Karpas-422 (cell line): ENCODE measurements around the gene ALDH3A2. TPM values are rescaled to one million over a fixed set of nuclear protein-coding genes. Genes with fewer than 3 reads are reported as not detected.
"Not testable (repeated sequence)": the region's sequence is repeated elsewhere in the genome, so short reads cannot be mapped to it uniquely, and the experiment has no call there.

Source experiments
- DNase-seq: peaks from one replicate; pipeline ENCODE4 v3.0.0-alpha.2; 2015
- H2AFZ ChIP-seq: fragments of 200-600 bp; sonication (generic); 2 replicates; pipeline ENCODE4 v1.6.1; 2014; ENCODE audit warnings: antibody characterized with exemption, low read length, mixed read lengths
- H3K27ac ChIP-seq: fragments of 200-600 bp; sonication (generic); 2 replicates; pipeline ENCODE4 v1.5.1; 2014; ENCODE audit warnings: mild to moderate bottlenecking, low read length, moderate library complexity
- H3K27me3 ChIP-seq: fragments of 200-600 bp; sonication (generic); 2 replicates; pipeline ENCODE4 v1.6.1; 2014; ENCODE audit warnings: low read length, mixed read lengths
- H3K36me3 ChIP-seq: fragments of 200-600 bp; sonication (generic); 2 replicates; pipeline ENCODE4 v1.6.1; 2014; ENCODE audit warnings: low read length, mixed read lengths; ENCODE audit not compliant: insufficient read depth
- H3K4me1 ChIP-seq: fragments of 200-600 bp; sonication (generic); 2 replicates; pipeline ENCODE4 v1.6.1; 2014; ENCODE audit warnings: mild to moderate bottlenecking, low read length, mixed read lengths
- H3K4me2 ChIP-seq: fragments of 200-600 bp; sonication (generic); 2 replicates; pipeline ENCODE4 v1.6.1; 2014; ENCODE audit warnings: low read length, low read depth, mild to moderate bottlenecking; ENCODE audit not compliant: poor library complexity, severe bottlenecking
- H3K4me3 ChIP-seq: fragments of 200-600 bp; sonication (generic); 2 replicates; pipeline ENCODE4 v1.5.1; 2014; ENCODE audit warnings: mild to moderate bottlenecking, antibody characterized with exemption, low read length, mixed read lengths
- H3K79me2 ChIP-seq: fragments of 200-600 bp; sonication (generic); 2 replicates; pipeline ENCODE4 v1.6.1; 2014; ENCODE audit warnings: mild to moderate bottlenecking, low read length, mixed read lengths
- H3K9ac ChIP-seq: fragments of 200-600 bp; sonication (generic); 2 replicates; pipeline ENCODE4 v1.6.0; 2014; ENCODE audit warnings: low read length
- H3K9me2 ChIP-seq: fragments of 200-600 bp; sonication (generic), shearing (Covaris generic); replicated peaks from 2 replicates; pipeline ENCODE4 v1.6.0; 2014; ENCODE audit warnings: mild to moderate bottlenecking, low read length, moderate library complexity; ENCODE audit not compliant: insufficient read depth
- H3K9me3 ChIP-seq: fragments of 300-700, 200-600 bp; sonication (generic); 2 replicates; pipeline ENCODE4 v1.6.1; 2014; ENCODE audit warnings: low read length, mixed read lengths
- H4K20me1 ChIP-seq: fragments of 200-600 bp; sonication (generic); 2 replicates; pipeline ENCODE4 v1.6.1; 2014; ENCODE audit warnings: mild to moderate bottlenecking, antibody characterized with exemption, low read length, low read depth; ENCODE audit not compliant: insufficient read depth
- total RNA-seq: library from RNA; depleted of rRNA; stranded (reverse); fragments of >200 nt; shearing (Covaris generic); gene quantifications from 2 replicates; pipeline ENCODE4 v1.2.3, GENCODE V29; 2014; ENCODE audit warnings: low replicate concordance

The ALDH3A2 gene
- total RNA-seq, 1 experiment from 2014 or later = 2.0 TPM

DNA sequence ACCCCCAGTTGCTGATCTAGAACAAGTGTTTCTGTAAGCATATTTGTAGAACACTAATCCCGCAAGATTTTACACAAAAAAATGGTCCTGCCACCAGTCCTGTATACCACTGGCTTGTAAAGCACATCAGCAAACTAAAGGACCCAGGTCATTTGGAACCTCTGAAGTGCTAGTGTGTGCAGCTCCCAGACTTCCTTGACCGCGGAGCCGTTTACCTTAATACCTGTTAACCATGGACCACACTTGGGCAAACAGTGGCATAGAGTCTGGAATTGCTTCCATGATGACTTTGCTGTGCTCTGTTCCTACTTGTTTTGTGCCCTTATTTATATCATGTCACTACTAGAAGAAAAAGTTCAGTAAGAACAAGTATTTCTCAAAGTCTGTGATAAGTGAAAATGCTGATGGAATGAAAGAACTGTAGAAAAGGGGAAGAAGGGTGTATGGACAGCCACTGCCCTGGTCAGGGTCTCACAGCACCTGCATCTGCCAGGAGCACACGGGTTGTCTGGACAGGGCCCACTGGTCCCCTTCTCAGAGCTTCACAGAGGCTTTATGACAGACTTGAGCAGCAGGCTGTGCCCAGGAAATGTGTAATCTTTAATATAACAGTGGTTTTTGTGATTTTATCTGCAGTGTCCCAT, 29.3 kb downstream of the ALDH3A2 start:
- Histone ChIP-seq H3K4me1 (no peaks in the 10 kb centered on the region), H3K36me3 (no peaks in the 10 kb centered on the region), H3K79me2 (no peaks in the 10 kb centered on the region), H3K27ac (no peak overlapping the region), H3K27me3 (no peaks in the 10 kb centered on the region), H4K20me1 (no peaks in the 10 kb centered on the region), H2AFZ (no peak overlapping the region), H3K4me3 (no peak overlapping the region), H3K4me2 (no peak overlapping the region), H3K9ac (no peak overlapping the region), H3K9me3 (no peaks in the 10 kb centered on the region), H3K9me2 (no peaks in the 10 kb centered on the region)
- no peak for DNase-seq

DNA sequence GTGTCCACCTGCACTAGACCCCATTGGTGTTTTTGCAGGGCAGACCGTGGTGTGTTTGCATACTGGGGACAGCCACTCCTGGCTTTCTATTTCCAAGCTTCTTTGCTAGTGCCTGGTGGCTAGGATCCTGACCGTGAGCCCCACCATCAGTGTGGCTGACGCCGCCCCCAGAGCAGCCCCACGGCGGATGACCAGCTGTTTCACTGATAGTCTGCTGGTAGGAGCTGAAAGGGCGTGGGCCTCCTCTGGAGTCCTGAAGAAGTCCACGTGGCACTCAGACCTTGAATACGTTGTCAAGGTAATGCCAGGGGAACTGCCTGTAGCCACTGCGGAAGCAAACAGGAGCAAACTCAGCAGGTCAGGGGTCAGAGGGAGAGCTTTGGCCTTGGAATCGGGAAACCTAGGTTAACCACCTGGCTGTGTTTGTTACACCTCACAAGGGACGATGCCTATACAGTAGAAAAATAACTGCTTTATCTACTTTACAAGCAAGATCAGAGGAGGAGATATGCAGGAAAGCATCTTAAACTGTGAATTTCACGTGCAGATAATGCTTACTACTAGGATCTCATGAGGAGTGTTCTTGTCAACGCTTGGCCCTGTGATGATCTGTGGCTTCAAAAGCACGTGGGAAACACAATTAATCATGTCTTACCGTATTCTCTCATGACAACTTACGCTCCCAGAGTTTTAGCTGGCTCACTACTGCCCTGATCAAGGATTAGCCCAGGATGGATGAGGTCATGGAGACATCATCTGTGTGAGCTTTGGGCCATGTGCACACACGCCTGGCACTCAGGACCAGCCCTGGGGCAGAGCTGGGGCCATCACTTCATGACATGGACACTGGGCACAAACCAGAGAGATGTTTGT, 30.3 kb downstream of the ALDH3A2 start:
- no peaks in the 10 kb centered on the region for H3K36me3 ChIP-seq
- H4K20me1 ChIP-seq = no peaks in the 10 kb centered on the region
- no peak for DNase-seq
- H3K27me3 ChIP-seq = no peaks in the 10 kb centered on the region
- H2AFZ ChIP-seq = no peak overlapping the region
- H3K4me3 ChIP-seq = no peak overlapping the region
- H3K9me2 ChIP-seq = no peaks in the 10 kb centered on the region
- no peaks in the 10 kb centered on the region for H3K9me3 ChIP-seq
- H3K27ac ChIP-seq = no peak overlapping the region
- H3K4me1 ChIP-seq = no peaks in the 10 kb centered on the region
- no peaks in the 10 kb centered on the region for H3K79me2 ChIP-seq
- H3K4me2 ChIP-seq = no peak overlapping the region
- H3K9ac ChIP-seq = no peak overlapping the region

DNA sequence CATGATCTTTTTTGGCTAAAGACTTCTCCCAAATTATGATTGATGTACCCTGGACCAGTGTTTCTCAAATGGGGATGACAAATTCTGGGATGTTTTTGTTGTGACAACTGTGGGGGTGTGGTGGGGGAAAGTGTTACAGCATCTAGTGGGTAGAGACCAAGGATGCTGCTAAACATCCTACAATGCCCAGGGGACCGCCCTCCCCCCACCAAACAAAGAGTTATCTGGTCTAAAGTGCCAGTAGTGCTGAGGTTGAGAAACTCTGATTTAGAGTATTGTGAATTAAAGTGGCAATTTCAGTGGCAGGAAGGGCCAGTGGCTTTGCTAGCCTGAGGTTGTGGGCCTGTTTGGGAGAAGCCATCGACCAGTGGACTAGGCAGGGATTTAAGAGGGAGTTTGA, 34.6 kb downstream of the ALDH3A2 start:
- Histone ChIP-seq H3K79me2 (no peaks in the 10 kb centered on the region), H3K27me3 (no peaks in the 10 kb centered on the region), H3K9me2 (no peaks in the 10 kb centered on the region), H3K4me1 (no peaks in the 10 kb centered on the region), H3K27ac (no peak overlapping the region), H4K20me1 (no peaks in the 10 kb centered on the region), H3K9ac (no peak overlapping the region), H3K4me3 (no peak overlapping the region), H3K4me2 (no peak overlapping the region), H3K36me3 (no peaks in the 10 kb centered on the region), H2AFZ (no peak overlapping the region), H3K9me3 (no peaks in the 10 kb centered on the region)
- DNase-seq = no peak

DNA sequence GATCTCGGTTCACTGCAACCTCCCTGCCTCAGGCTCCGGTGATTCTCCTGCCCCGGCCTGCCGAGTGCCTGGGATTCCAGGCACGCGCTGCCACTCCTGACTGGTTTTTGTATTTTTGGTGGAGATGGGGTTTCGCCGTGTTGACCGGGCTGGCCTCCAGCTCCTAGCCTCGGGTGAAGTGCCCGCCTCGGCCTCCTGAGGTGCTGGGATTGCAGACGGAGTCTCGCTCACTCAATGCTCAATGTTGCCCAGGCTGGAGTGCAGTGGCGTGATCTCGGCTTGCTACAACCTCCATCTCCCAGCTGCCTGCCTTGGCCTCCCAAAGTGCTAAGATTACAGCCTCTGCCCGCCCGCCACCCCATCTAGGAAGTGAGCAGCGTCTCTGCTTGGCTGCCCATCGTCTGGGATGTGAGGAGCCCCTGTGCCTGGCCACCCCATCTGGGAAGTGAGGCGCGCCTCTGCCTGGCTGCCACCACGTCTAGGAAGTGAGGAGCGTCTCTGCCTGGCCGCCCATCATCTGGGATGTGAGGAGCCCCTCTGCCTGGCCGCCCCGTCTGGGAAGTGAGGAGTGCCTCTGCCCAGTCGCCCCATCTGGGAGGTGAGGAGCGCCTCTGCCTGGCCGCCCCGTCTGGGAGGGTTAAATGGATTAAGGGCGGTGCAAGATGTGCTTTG, 36.5 kb downstream of the ALDH3A2 start:
- H2AFZ ChIP-seq, H3K27ac ChIP-seq, H3K79me2 ChIP-seq, H3K4me1 ChIP-seq, H3K9me3 ChIP-seq, H3K36me3 ChIP-seq, H3K27me3 ChIP-seq, H3K9me2 ChIP-seq, DNase-seq, H4K20me1 ChIP-seq, H3K4me3 ChIP-seq, H3K4me2 ChIP-seq, H3K9ac ChIP-seq: not testable (repeated sequence)

DNA sequence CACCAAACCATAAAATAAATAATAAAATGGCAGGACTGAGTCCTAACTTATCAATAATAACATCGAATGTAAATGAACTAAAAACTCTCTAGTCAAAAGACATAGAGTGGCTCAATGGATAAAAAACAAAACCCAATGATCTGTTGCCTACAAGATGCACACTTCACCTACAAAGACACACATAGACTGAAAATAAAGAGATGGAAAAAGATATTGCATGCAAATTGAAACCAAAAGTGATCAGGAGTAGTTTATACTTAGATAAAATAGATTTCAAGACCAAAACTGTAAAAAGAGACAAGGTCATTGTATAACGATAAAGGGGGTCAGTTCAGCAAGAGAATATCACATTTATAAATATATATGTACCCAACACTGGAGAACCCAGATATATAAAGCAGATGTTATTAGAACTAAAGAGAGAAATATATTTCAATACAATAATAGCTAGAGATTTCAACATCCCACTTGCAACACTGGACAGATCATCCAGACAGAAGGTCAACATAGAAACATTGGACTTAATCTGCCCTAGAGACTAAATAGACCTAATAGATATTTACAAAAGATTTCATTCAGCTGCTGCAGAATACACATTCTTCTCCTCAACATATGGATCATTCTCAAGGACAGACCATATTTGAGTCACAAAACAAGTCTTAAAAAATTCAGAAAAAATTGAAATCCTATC, 38.0 kb downstream of the ALDH3A2 start:
- no peaks in the 10 kb centered on the region for H3K4me1 ChIP-seq
- no peak overlapping the region for H3K9ac ChIP-seq
- no peaks in the 10 kb centered on the region for H3K36me3 ChIP-seq
- H3K9me3 ChIP-seq = no peaks in the 10 kb centered on the region
- no peaks in the 10 kb centered on the region for H3K27me3 ChIP-seq
- H3K79me2 ChIP-seq = no peaks in the 10 kb centered on the region
- no peak overlapping the region for H2AFZ ChIP-seq
- H3K4me3 ChIP-seq = no peak overlapping the region
- H3K4me2 ChIP-seq = no peak overlapping the region
- DNase-seq = no peak
- H3K27ac ChIP-seq = no peak overlapping the region
- H3K9me2 ChIP-seq = no peaks in the 10 kb centered on the region
- no peaks in the 10 kb centered on the region for H4K20me1 ChIP-seq

DNA sequence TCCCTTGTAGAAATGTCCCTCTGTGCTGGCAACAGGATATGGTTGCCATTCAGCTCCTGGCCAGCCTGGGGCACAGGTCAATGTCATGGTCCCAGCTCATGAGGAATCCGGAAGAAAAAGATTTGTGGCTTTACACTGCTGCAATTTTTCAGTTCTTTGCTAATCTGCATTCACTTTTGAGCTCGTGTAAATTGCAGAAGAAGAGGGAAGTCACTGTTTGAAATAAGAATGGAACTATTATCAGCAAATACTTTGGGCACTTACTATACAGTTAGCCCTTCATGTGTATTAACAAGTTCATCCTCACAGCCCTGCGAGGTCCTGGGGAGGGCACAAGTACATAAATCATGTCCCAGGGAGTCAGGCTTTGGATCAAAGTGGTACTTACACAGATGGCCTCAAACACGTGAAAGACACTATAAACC, 53.7 kb downstream of the ALDH3A2 start:
- Histone ChIP-seq H2AFZ (no peak overlapping the region), H3K9me2 (no peaks in the 10 kb centered on the region), H3K27ac (no peak overlapping the region), H3K79me2 (no peaks in the 10 kb centered on the region), H3K9ac (no peak overlapping the region), H3K27me3 (no peaks in the 10 kb centered on the region), H3K4me1 (no peaks in the 10 kb centered on the region), H3K9me3 (no peaks in the 10 kb centered on the region), H3K4me2 (no peak overlapping the region), H3K4me3 (no peak overlapping the region), H3K36me3 (no peaks in the 10 kb centered on the region), H4K20me1 (no peaks in the 10 kb centered on the region)
- DNase-seq = no peak

DNA sequence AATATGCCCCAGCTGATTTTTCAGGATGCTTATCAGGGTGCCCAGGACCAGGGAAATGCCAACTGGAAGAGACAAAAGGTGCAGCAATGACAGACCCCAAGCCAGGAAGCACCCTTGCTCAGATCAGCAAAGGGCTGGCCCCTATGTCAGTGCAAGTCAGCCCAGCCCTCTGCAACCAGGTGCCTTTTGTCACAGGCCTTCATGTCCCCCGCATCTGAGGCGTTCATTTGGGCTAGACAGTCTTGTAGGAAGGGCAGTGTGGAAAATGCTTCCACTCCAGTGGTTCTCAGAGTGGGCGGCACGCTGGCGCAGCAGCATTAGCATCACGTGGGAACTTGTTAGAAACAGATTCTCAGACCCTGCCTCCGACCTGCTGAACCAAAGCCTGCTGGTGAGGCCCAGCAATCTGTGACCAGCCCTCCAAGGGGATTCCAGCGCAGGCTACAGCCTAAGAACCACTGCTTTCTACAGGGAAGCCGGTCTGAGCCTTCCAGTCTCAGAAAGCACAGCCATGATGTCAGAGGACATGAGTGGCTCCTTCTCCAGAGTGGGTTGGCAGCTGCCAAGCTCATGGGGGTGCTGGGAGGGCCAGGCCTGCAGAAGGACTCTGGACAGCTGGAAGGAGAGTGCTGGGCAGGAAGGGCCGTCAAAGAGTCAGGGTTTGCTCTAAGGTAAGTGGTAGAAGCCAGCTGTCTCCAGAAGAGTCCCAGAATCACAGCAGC, 54.7 kb downstream of the ALDH3A2 start:
- no peaks in the 10 kb centered on the region for H3K9me3 ChIP-seq
- no peaks in the 10 kb centered on the region for H3K79me2 ChIP-seq
- H4K20me1 ChIP-seq = no peaks in the 10 kb centered on the region
- no peak overlapping the region for H2AFZ ChIP-seq
- H3K36me3 ChIP-seq = no peaks in the 10 kb centered on the region
- DNase-seq = no peak
- no peak overlapping the region for H3K4me3 ChIP-seq
- no peak overlapping the region for H3K9ac ChIP-seq
- no peaks in the 10 kb centered on the region for H3K4me1 ChIP-seq
- H3K27ac ChIP-seq = no peak overlapping the region
- H3K9me2 ChIP-seq = no peaks in the 10 kb centered on the region
- H3K27me3 ChIP-seq = no peaks in the 10 kb centered on the region
- no peak overlapping the region for H3K4me2 ChIP-seq
